GM21529 (cell line): Measurements from ENCODE around the gene NLRP9.

Experiments
- ATAC-seq: cut with Tn5 transposase; IDR thresholded peaks from one replicate; pipeline ENCODE4 v1.9.1; 2021; ENCODE audit not compliant: unreplicated experiment

Gene NLRP9

DNA sequence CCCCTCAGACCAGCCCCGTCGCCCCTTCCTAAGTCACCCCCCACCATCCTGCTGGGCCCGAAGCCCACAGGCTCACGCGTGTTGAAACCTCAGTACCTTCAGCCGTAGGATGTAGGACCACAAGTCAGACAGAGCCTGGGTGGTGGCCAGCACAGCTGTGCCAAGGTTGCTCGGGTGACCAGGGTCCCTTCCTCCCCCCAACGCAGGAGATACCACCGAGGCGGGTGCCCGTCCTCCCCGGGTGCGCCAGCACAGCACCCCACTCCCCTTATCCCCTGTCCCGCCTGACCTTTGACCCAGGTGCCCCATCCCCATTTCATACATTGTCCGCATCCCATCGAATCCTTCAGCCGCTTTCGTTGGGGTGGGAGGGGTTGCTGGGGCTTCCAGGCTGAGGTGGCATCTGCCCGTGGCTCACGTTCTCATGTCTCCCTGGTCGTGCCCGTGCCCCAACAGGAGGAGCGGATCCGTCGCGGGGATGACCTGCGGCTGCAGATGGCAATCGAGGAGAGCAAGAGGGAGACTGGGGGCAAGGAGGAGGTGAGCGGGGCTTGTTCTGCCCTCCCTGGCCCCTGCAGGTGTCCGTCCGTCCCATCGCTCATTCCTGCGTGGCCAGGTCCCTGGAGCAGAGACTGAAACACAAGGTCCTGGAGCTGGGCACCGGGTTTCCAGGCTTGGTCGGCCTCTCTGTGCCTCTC is 48.6 kb downstream of the NLRP9 start:
- no peak for ATAC-seq

DNA sequence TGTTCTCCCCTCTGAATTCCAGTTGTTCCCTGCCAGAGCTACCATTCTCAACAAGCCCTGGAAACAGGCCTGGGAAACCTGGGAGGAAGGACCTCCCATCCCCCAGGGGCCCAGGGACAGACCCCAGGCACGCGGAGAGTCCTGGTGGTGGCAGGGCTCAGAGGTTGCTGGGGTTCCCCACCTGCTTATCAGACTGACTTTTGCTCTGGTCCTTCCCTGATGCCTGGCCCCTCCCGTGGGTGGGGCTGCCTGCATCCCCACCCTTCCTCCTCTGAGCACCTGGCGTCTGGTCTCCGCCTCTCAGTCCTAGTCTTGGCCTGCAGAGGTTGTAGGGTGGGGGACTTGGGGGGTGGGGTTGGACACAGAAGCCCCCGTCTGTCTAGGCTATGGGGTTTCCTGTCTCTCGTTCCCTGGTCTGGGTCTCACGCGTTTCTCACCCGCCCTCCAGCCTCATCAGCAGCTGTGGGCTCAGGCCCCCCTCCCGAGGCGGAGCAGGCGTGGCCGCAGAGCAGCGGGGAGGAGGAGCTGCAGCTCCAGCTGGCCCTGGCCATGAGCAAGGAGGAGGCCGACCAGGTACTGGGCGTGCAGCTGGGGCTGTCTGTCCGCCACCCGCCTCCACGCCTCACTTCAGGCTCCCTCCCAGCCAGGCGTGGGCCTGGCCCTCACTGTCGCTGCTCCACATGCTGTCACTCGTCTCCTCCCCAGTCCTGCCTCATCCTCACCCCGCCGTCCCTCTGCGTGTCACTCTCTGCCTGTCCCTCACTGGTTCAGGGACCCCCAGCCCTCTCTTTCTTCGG is 49.6 kb downstream of the NLRP9 start:
- no peak for ATAC-seq

DNA sequence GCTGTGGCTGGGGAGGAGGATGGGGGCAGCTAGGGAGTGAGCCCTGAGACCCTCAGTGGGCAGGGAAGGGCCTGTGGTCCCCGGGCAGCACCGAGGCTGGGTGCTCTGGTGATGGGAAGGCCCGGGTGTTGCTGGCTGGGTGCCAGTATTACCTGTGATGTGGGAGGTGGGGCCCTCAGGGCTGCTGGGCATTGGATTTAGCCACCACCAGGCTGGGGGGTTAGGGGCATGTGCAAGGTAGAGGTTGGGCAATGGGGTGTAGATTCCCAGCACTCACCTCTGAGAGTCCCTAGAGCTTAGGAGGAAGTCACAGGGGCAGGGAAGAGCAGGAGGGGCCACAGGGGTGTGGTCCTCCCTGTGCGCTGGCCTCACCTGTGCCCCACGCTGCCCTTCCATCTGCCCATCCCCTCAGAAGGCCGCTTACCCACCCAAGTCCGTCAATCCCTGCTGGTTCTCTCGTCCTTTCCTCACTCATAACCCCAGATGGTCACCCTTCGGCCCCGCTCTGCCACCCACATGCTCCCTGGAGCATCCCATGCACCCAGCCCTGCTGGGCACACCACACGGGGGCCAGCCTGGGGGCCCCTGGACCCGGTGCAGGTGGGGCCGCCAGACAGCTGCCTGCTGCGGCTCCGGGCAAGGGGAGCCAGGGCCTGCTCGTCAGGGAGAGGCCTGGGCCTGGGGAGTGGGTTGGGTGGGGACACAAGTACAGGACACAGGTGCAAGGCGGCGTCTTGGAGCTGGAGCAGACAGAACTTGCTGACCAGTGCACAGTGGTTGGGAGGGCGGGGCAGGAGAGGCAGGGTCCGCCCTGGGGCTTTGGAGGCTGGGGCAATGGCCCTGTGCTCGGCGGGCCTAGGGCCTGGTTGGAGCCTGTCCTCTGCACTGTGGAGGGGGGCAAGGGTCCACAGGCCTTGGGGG is 50.7 kb downstream of the NLRP9 start:
- no peak for ATAC-seq

DNA sequence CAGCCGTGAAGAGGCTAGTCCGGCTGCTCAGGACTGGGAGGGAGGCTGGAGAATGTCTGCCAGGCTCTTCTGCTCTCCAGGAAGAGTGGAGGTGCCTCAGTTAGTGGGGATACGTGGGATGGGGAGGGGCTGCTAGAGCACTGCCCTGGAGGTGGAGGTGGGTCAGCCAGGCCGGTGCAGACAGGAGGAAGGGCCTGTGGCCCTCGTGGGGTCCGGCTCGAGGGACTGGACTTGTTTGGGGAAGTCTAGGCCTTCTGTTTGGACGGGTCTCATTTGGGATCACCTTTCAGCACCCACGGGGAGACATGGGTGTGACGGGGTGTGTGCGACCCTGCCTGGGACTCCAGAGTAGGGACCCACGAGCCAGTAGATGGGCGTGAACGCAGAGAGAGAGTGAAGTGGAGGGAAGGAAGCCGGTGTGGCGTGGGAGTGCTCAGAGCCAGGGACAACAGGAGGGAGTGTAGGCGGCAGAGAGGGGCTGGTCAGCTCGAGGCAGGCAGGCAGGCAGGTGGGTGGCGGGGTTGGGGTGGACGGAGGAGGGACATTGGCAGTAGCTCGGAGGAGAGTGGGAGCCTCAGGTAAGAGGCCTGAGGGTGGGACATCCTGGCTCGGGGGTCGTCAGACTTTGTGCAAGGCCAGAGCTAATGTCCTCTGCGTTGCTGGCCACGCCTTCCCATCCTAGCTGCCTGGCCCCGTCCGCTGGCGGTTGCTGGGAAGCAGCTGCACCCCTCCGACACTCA is 51.7 kb downstream of the NLRP9 start:
- ATAC-seq, result no peak

DNA sequence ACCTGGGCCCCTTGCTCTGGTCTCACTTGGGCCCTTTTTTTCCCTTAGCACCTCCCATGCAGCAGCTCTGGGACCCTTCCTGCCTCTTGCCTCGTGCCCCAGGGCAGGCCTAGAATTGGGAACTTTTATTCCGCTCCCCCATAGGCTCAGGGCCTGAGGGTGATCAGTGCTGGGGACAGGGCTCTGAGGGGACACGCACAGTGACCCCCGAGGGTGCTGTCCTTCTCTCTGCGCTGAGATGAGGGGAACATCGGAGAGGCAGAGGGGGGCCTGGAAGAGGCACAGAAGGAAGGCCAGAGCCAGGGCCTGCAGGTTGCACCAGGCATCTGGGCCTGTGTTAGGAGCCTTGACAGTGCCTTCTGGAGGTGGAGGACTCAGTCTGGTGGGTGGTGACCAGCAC is 52.4 kb downstream of the NLRP9 start:
- ATAC-seq, result no peak

DNA sequence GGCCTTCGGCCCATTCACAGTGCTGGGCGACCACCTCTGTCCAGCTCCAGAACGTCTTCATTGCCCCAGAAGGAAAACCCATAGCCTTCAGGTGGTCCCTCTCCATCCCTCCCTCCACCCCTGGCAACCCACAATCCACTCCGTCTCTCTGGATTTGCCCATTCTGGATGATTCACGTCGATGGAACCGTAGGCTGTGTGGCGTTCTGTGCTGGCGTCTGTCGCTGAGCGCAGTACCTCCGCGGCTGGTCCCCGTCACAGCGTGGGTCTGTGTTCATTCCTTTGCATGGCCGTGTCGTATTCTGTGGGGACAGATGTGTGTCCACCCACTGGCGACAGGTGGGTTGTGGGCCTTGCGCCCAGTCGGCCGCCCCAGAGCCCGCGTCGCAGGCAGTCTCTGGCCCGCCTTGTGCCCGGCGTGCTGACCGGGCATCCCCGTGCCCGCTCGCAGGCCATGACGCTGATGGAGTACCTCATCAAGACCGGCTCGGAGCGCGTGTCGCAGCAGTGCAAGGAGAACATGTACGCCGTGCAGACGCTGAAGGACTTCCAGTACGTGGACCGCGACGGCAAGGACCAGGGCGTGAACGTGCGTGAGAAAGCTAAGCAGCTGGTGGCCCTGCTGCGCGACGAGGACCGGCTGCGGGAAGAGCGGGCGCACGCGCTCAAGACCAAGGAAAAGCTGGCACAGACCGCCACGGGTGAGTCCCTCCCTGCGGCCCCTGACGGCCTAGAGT is 53.1 kb downstream of the NLRP9 start:
- no peak for ATAC-seq

DNA sequence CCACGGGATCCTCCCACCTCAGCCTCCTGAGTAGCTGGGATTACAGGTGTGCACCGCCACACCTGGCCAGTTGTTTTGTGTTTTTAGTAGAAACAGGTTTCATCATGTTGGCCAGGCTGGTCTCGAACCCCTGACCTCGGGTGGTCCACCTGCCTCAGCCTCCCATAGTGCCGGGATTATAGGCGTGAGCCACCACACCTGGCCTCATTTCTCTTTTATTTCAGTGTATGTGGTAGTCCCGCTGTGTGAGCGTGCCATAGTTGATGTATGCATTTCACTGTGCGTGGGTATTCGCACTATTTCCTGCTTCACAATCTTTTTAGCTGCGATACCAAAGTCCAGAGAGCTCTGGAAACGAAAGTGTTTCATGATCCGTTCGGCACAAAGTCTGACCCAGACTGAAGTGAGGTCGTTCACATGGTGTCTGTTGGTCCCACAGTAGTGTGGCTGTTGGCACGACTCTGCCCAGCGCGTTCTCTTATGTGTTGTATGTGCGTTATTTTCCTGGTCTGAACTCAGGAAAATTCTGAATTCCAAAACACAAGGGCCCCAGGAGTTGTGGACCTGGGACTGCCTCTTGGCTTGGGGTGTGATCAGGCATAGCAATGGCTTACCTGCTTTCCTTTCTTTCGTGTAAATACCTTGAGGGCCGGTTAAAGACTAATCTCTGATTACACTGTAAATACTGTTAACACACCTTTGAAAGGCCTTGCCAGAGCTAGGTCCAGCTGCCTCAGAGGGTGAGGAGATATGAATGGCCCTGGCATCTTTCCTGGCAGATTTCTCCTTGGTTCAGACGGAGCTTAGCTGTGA is 54.5 kb downstream of the NLRP9 start:
- no peak for ATAC-seq

DNA sequence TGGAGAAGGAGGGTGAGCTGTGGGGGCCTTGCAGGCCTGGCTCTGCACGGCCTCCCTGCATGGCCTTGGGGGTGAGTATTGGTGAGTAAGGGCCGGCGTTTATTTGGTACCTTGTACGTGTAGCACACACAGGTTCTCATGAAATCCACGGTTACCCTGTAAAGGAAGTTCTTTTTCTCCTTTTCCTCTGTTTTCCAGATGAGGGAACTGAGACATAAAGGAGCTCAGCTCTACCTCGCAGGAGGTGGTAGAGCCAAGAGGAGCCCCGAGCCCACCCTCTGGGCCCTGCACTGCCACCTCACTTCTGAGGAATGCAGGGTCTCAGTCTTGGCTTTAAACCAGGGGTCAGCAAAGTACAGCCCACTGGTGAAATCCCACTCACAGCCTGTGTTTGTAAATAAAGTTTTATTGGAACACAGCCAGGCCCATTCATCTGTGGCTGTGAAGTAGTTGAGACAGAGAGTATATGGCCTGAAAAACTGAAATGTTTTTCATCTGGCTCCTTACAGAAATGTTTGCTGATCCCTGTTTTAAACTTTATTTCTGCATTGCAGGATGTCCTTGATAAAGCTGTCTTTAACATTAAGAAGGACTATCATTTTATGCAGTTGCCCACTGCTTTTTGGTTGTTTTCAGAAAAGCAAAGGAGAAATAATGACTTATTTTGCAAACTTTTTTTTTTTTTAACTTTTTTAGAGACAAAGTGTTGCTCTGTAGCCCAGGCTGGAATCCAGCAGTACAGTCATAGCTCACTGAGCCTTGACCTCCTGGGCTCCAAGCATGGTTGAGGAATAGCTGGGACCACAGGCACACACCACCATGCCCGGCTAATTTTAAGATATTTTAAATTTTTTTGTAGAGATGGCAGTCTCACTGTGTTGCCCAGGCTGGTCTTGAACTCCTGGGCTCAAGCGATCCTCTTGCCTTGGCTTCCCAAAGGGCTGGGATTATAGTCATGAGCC is 56.8 kb downstream of the NLRP9 start:
- no peak for ATAC-seq

DNA sequence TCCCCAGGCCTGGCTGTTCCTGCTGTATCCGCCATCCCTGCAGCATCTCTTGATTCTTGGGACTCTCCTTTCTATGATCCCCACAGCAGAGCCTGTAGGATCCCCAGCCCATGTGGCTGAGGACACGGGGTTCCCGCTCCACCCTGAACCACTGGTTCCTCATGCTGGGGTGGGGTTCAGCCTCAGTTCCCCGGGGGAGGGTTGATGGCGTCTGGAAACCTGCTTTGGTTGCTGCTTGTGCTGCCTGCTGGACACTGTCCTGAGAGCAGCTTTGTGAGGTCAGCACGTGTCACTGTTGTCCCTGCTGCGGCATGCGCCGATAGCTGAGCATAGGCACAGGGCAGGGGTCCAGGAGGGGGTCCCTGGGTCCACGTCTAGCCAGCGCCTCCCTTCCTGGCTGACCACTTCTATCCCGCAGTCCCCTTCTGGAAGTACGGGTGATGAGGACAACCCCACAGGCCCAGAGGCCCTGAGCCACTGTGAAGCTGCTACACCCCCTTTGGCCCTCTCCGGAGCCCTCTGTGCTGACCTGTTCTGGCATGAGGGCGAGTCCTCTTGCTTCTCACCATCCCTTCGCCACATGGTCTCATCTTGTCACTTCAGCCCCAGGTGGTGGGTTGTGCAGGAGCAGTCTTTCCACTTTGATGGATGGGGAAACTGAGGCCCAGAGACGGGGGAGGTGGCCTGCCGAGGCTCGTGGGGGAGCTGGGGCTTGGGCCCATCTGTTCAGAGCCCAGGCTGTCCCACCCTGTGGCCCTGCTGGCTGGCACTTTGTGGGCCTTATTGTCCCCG is 57.7 kb downstream of the NLRP9 start:
- ATAC-seq, result no peak

DNA sequence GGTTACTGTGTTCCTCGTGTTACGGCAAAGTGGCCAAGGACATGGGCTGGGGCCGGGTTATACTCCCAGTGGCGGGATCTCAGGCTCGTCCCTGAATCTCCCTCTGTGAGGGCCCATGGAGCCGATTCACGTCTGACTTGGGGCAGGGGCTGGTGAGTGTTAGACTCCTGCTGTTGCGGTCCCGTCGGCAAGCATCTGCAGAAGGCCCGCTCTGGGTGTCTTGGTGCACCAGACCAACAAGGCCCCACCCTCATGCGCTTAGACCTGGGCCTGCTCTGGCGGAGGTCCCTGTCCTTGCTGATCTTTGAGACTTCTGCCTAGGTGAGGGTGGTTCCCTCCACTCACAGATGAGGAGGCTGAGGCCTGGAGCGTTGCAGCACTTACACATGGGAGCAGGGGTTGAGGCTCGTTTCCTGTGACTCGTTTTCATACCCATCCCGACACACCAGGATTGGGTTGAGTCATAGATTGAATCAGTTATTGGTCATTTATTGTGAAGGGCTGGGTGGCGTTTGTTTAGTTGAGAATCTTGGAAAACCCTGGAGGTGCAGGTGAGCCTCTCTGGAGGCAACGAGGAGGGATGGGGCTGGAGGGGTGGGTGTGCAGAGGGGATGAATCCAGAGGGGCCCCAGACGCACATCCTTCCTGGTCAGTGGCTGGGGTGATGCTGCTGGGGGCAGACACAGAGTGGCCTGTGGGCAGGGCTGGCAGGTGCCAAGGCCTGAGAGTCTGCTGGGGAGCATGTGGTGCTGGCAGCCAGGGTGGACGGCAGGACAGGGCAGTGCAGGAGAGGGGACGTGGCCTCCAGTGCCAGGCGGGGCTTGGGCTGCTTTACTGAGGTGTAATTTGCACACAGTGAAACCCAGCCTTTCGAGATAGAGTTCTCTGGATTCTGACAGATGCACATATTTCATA is 58.6 kb downstream of the NLRP9 start:
- ATAC-seq, result no peak

DNA sequence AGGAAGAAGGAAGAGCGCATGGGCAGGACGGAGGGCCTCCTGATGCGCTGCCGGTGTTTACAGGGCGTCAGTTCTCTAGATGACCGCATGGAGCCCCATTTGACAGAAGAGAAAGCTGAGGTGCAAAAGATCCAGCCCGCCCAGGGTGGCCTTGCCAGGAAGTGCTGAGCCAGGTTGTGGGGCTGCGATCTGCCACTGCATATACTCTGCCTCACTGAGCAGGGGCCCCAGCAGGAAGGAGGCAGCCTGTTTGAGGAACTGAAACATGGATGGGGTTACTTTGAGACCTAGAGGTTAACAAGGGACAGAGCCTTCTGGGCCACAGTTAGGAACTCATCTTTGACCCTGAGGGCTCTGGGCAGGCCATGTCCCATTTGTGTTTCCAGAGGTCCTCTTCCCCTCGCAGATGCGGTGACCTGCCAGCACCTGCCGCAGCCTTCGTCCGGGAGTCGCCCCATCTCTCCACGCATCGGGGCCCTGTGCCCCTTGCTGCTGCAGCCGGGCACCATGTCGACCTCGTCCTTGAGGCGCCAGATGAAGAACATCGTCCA is 60.0 kb downstream of the NLRP9 start:
- ATAC-seq, result peak; percentile 77

DNA sequence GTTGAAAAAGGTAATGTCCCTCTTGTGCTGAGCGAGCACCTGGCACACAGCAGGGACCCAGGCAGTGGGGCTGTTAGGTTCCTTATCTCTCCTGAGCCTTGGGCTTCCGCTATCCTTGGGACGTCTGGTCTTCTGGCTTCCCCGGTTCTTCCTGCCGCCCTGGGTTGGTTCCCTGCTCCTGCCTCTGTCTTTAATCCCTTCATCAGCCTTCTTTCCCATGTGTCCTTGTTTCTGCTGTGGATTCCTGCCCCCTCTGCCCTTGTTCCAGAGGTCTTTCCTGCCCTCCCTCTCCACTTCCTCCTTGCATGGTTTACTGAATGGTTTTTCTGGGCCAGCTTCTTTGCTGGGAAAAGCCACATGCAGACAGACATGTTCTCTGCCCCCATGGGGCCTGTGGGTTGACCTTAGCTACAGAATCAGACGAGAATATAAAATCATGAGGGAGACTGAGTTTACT is 60.6 kb downstream of the NLRP9 start:
- ATAC-seq, result no peak

DNA sequence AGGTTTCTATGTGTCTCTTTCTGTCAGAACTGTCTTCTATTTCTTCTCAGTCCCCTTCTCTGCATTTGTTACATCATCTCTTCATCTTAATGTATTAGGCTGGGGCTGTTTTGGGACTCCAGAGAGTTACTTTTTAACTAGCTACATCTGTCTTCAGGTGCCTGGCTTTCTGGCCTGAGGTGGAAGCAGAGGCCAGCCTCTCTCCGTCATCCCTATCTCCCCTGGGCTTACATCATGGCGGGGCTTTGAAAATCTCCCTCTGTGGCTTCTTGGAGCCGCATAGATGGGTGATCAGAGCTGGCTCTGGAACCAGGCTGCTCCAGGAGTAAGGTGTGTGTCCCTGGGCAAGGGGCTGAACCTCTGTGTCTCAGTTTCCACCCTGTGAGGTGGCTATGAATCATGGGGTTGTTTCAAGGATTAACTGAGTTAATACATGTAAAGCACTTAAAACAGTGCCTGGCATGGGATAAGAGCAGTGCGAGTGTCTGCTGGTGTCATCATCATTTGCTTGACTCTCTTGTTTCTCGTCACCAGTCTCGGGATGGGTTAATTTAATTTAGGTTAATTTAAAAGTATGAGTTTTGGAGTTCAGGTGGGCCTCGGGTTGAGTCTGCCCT is 61.2 kb downstream of the NLRP9 start:
- ATAC-seq, result no peak

DNA sequence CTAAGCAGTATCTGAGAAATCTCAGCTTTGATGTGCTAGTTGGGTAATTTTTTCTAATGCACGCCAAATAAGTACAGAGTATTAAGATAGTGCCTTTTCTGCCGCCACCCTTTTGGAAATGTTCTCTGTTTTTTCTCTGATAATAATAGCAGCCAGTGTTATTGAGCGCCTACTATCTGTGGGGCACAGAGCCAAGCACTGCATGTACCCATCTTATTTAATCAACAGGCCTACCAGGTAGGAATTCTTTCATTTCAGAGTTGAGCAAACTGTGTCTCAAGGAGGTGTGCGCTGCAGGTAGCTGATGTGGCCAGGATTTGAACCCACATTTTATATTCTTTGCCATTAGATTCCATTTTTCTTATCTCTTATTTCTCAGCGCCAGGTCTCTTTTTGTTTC is 61.8 kb downstream of the NLRP9 start:
- no peak for ATAC-seq

DNA sequence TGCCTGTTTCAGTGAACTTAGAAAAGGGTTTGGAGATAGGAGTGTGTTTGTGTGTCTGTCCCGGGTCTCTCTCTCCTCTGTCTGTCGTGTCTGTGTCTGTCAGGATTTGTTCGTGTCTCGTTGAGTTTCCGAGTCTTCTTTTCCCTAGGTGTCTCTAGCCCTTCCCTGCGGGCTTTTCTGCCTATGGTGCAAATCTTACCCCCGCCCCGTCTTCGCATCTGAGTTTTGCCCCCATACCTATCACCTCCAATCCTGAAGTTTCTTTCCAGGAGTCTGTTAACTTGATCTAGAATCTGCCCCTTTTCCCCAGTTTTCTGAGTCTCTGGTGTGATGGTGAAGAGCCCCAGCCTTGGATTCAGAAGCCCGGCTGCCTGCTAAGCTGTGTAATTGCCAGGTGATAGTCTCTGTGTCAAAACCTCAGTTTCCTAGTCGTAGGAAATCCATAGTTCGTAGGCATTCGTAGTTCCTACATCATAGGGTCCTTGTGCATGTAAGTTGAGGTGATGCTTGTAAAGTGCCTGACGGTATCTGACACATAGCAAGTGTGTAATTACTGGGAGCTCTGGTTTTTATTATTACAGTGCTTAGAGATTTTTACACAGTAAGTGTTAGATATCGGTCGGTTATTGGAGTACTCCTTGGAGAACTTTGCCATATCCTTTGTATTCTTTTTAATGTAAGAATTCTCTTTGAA is 62.4 kb downstream of the NLRP9 start:
- no peak for ATAC-seq
